ENCODE results near the gene RYR2.

- no peak for TF ChIP-seq EP300 (IDR thresholded peaks at IDR 0.05)
- TF ChIP-seq CTCF (IDR thresholded peaks at IDR 0.05): no peak
- no peak for TF ChIP-seq POLR2A (IDR thresholded peaks at IDR 0.05)
- TF ChIP-seq POLR2AphosphoS5 (IDR thresholded peaks at IDR 0.05): no peak
Measured at GRCh38 chr1:237170149-237170548, 128.2 kb downstream of the RYR2 start.

All from suprapubic skin (tissue), 4 donors.